ENCODE results near the gene TMED1. TPM values are rescaled to one million over a fixed set of nuclear protein-coding genes. Genes with fewer than 3 reads are reported as not detected.
A peak's percentile ranks its signal among the peaks of the same experiment; 100 is the strongest.

TMED1 gene
- total and polyA plus RNA-seq, 9 of the 15 experiments (the other 6 are each of a cell fraction or from before 2014, with no cell fraction given): 0.86 to 30.2 (median 23.5) TPM

GRCh38 chr19:10863107-10863717 is 27.2 kb upstream of the TMED1 start (continued):
- no peak for TF ChIP-seq PATZ1 (CRISPR knock-in tag; IDR thresholded peaks at IDR 0.05; ENCODE audit: borderline replicate concordance)
- no peak for TF ChIP-seq MEF2D (tag; conservative IDR thresholded peaks at IDR 0.05; ENCODE audit: low read depth)
- peak; percentile 75 to 79 for TF ChIP-seq FOXK2 (conservative IDR thresholded peaks at IDR 0.05 in 1 of 2, IDR thresholded peaks at IDR 0.05 in 1 of 2; ENCODE audit: low read depth in 2 of 2)
- TF ChIP-seq CBFA2T3 (IDR thresholded peaks at IDR 0.05): peak; percentile 31
- no peak for TF ChIP-seq PCBP1 (IDR thresholded peaks at IDR 0.05; ENCODE audit: low read depth, low read length, poor library complexity, severe bottlenecking)
- no peak for TF ChIP-seq ZNF232 (CRISPR knock-in tag; IDR thresholded peaks at IDR 0.05)
- no peak for TF ChIP-seq HLTF (IDR thresholded peaks at IDR 0.05)
- TF ChIP-seq MXI1 (IDR thresholded peaks at IDR 0.05; ENCODE audit: low read depth, low read length): no peak
- TF ChIP-seq RFX5 (IDR thresholded peaks at IDR 0.05; ENCODE audit: low read depth, low read length): no peak
- TF ChIP-seq HOXB6 (CRISPR knock-in tag; IDR thresholded peaks at IDR 0.05; ENCODE audit: borderline replicate concordance): no peak
- no peak for TF ChIP-seq PTRF (tag; IDR thresholded peaks at IDR 0.05)
- no peak for TF ChIP-seq ZC3H11A (IDR thresholded peaks at IDR 0.05; ENCODE audit: low read depth, low read length)
- no peak for TF ChIP-seq ZNF668 (CRISPR knock-in tag; IDR thresholded peaks at IDR 0.05)
- no peak for TF ChIP-seq GTF2A2 (tag; IDR thresholded peaks at IDR 0.05)
- no peak for TF ChIP-seq ATF4 (CRISPR knock-in tag; IDR thresholded peaks at IDR 0.05)
- no peak for TF ChIP-seq BACH1 (tag; IDR thresholded peaks at IDR 0.05)
- TF ChIP-seq ZNF277 (CRISPR knock-in tag; IDR thresholded peaks at IDR 0.05; ENCODE audit: borderline replicate concordance): no peak
- no peak for TF ChIP-seq HNRNPUL1 (IDR thresholded peaks at IDR 0.05; ENCODE audit: low read length)
- peak; percentile 98 for TF ChIP-seq ZBED1 (IDR thresholded peaks at IDR 0.05)
- no peak for TF ChIP-seq ARID3A (IDR thresholded peaks at IDR 0.05; ENCODE audit: borderline replicate concordance, low read depth, low read length)
- 0 out of 2 replicates have a peak, but pooled peaks have one; percentile 38 for TF ChIP-seq PTTG1 (tag; IDR thresholded peaks at IDR 0.05; ENCODE audit: low read depth)
- TF ChIP-seq SIN3B (IDR thresholded peaks at IDR 0.05; ENCODE audit: low read depth): no peak
- TF ChIP-seq HDAC2 (IDR thresholded peaks at IDR 0.05): peak; percentile 60; the same call in 1 of the 2 replicates
- TF ChIP-seq GABPB2 (CRISPR knock-in tag; conservative IDR thresholded peaks at IDR 0.05): no peak
- no peak for TF ChIP-seq CREB1 (IDR thresholded peaks at IDR 0.05)
- peak; percentile 66 for TF ChIP-seq CREB1 (CRISPR knock-in tag; IDR thresholded peaks at IDR 0.05)

All from K562 (cell line).